HL-60 (cell line): ENCODE results near the gene IMMP2L.

Experiments
- DNase-seq, 2 experiments: peaks; one replicate each; pipeline ENCODE4 v3.0.0-alpha.2; 2010 to 2020; ENCODE audit warnings: low read depth in 1 of 2, low spot score in 1 of 2
- H3K27ac ChIP-seq: fragments of 250-450 bp; sonication (Bioruptor Pico); replicated peaks from 2 replicates; pipeline ENCODE4 v1.5.1; 2020; ENCODE audit warnings: mild to moderate bottlenecking, moderate library complexity
- H3K27me3 ChIP-seq: fragments of 250-450 bp; sonication (Bioruptor Pico); 2 replicates; pipeline ENCODE4 v1.5.1; 2021; ENCODE audit warnings: mild to moderate bottlenecking, moderate library complexity; ENCODE audit not compliant: insufficient read depth, poor library complexity, severe bottlenecking
- H3K4me3 ChIP-seq: replicated peaks from 2 replicates; pipeline ENCODE4 v1.5.1; 2011; ENCODE audit warnings: mild to moderate bottlenecking, control low read depth, low read length; ENCODE audit not compliant: insufficient read depth
- CTCF ChIP-seq: IDR thresholded peaks from one replicate; pipeline ENCODE4 v1.5.1; 2011; ENCODE audit warnings: low read length, control low read depth, inconsistent platforms; ENCODE audit not compliant: insufficient read depth
- GABPA ChIP-seq: IDR thresholded peaks from 2 replicates; pipeline ENCODE4 v1.6.1; 2012; ENCODE audit warnings: low read depth
- POLR2AphosphoS5 ChIP-seq: IDR thresholded peaks from 2 replicates; pipeline ENCODE4 v1.6.1; 2012; ENCODE audit warnings: low read depth
- REST ChIP-seq: IDR thresholded peaks from 2 replicates; pipeline ENCODE4 v1.6.1; 2012; ENCODE audit warnings: low read depth; ENCODE audit not compliant: insufficient replicate concordance
- SPI1 ChIP-seq: IDR thresholded peaks from 2 replicates; pipeline ENCODE4 v1.6.1; 2012; ENCODE audit warnings: low read depth, mild to moderate bottlenecking, borderline replicate concordance

The IMMP2L gene

GRCh38 chr7:111554086-111554485 is 8.2 kb downstream of the IMMP2L start:
- Histone ChIP-seq H3K4me3 (no peak overlapping the region), H3K27ac (no peak overlapping the region), H3K27me3 (no peaks in the 10 kb centered on the region)
- TF ChIP-seq POLR2AphosphoS5, result no peak
- no peak for TF ChIP-seq REST
- no peak for TF ChIP-seq SPI1
- no peak for DNase-seq

- H3K27ac ChIP-seq, result no peak overlapping the region
- no peak for TF ChIP-seq REST
- TF ChIP-seq CTCF, result no peak
- no peak for TF ChIP-seq SPI1
- no peak for TF ChIP-seq GABPA
- no peak for TF ChIP-seq POLR2AphosphoS5
- no peak overlapping the region for H3K4me3 ChIP-seq
- no peak for DNase-seq
- H3K27me3 ChIP-seq, result no peaks in the 10 kb centered on the region
Observed at GRCh38 chr7:111541067-111541466, 21.2 kb downstream of the IMMP2L start.

GRCh38 chr7:111540199-111540815 is 22.0 kb downstream of the IMMP2L start:
- TF ChIP-seq GABPA (no peak), REST (no peak), SPI1 (no peak), POLR2AphosphoS5 (no peak), CTCF (no peak)
- DNase-seq, result no peak
- Histone ChIP-seq H3K27me3 (no peaks in the 10 kb centered on the region), H3K27ac (no peak overlapping the region), H3K4me3 (no peak overlapping the region)
